ENCODE data around the gene MAP2K7. TPM values are rescaled to one million over a fixed set of nuclear protein-coding genes. Genes with fewer than 3 reads are reported as not detected.
"Not testable (repeated sequence)": the region's sequence is repeated elsewhere in the genome, so short reads cannot be mapped to it uniquely, and the experiment has no call there.

Gene MAP2K7
- total RNA-seq, 1 donor from 2014 or later: 45.2 TPM

DNA sequence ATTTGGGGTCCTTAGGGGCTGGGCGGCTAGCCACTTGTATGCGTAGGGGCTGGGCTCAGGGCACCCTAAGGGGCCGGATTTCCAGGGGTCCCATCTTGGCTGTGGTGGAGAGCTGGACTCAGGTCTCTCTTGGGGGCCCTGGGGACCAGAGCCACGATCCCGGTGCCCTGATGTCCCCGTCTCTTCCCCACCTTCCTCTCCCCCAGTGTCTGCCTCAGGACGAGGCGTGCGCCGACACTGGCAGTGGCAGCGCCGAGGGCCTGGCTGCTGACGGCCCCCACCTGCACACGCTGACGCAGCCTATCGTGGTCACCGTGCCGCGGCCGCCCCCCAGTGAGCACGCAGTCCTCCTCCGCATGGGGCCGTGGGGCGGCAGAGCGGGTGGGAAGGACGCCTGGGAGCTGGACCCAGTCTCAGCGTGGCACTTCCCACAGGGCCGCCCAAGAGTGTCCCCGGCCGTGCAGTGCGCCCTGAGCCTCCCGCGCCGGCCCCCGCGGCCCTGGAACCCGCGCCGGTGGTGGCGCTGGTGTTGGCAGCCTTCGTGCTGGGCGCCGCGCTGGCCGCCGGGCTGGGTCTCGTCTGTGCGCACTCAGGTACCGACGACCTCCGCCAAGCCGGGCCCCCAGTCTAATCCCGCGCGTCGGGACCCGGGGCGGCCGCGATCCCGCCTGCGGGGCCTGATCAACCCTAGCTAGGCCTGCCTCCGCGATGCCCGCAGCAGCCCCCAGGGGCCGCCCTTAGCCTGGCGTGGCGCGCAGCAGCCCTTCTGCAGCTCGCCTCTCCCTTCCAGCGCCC is 13.8 kb downstream of the MAP2K7 start:
- intact Hi-C loops (cut with micrococcal nuclease): no loop called here

GRCh38 chr19:7918062-7918614 is 14.5 kb downstream of the MAP2K7 start:
- intact Hi-C loops (cut with micrococcal nuclease): not testable (repeated sequence)

DNA sequence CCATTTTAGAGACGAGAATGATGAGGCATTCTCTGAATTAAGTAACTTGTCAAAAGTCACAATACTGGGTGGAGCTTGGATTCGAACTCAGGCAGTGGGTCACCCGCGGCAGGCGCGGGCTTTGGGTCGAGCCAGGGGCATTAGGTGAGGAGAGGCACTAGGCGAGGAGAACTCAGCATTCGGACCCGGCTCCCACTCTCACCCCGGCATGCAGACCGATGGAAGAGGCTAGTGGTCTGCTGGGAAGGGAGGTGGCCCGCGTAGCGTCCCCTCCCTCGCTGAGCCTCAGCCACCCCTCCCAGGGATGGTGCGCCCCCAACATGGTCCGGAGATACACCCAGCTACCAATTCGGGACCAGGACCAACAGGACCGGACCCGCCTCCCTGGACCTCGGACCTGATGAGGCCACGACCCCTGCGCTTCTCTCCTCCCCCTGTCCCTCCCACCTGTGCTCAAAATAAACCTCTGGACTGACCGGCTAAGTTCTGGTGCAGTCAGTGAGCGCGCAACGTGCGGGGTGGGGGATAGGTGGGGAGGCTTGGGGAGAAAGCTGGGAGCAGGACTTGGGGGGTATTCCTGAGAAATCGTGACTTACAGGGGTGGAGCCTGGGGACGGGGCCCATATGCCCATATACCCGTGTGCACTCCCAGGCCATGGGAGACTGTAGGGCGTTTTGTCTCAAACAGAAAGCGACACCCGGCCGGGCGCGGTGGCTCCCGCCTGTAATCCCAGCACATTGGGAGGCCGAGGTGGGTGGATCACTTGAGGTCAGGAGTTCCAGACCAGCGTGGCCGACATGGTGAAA is 15.1 kb downstream of the MAP2K7 start:
- intact Hi-C loops (cut with micrococcal nuclease): no loop called here

- intact Hi-C loops (cut with micrococcal nuclease): loop anchor here (1.0 to 10.0 kb wide), 5 partner anchors 17 to 1875 kb away; partner anchors contain the start of genes MAP2K7, RAB11B and TIMM44
Measured at GRCh38 chr19:7919610-7920518, 16.2 kb downstream of the MAP2K7 start, which contains the start of gene SNAPC2. Gene SNAPC2 (plus strand): TSS chr19:7920338. CDS start chr19:7920367, 29 bp downstream.

GRCh38 chr19:7920519-7921301 is 17.0 kb downstream of the MAP2K7 start:
- intact Hi-C loops (cut with micrococcal nuclease): loop anchor here (1.0 to 10.0 kb wide), 6 partner anchors 17 to 1874 kb away; partner anchors contain the start of genes MAP2K7, RAB11B and TIMM44

DNA sequence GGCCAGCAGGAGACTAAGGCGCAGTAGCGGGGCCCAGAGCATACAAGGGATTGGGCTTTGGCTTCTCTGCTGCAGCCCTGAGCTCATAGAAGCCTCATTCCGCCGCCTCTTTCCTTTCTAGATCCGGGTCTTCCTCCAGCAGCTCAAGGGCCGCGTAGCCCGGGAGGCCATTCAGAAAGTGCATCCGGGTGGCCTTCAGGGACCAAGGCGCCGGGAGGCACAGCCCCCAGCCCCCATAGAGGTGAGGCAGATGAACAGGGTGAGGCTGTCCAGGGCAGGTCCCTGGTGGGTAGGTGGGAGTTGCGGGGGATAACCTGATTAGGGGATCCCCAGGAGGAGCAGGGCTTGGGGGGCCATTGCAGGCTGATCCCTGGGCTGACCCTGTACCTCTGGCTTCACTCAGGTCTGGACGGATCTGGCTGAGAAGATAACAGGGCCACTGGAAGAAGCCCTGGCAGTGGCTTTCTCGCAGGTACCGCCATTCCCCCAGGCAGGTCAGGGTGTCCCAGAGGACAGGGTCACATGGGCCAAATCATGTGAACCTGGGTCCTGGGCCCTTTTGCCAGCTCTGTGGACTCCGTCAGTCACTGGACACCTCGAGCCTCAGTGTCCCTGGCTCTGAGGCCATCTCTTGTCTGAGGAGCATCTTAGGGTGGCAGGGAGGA is 17.8 kb downstream of the MAP2K7 start:
- intact Hi-C loops (cut with micrococcal nuclease): loop anchor here (1.0 to 10.0 kb wide), 3 partner anchors 59 to 1873 kb away; partner anchors contain the start of gene RAB11B

DNA sequence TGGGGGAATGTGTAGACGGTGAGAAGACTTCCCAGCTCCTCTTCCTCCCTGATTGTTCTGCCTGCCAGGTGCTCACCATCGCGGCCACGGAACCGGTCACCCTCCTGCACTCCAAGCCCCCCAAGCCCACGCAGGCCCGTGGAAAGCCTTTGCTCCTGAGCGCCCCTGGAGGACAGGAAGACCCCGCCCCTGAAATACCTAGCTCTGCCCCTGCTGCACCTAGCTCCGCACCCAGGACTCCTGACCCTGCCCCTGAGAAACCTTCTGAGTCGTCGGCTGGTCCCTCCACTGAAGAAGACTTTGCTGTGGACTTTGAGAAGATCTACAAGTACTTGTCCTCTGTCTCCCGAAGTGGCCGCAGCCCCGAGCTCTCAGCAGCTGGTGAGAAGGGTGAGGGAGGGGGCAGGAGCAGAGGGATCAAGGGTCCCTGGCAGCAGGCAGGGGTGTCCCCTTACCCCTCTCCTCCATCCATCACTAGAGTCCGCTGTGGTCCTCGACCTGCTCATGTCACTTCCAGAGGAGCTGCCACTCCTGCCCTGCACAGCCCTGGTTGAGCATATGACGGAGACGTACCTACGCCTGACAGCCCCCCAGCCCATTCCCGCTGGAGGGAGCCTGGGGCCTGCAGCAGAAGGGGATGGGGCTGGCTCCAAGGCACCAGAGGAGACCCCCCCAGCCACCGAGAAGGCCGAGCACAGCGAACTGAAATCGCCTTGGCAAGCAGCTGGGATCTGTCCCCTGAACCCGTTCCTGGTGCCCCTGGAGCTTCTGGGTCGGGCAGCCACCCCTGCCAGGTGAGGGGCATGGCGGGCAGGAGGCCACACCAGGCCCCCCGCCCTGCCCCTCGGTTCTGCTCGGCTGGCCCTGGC is 18.5 kb downstream of the MAP2K7 start:
- intact Hi-C loops (cut with micrococcal nuclease): loop anchor here (1.0 to 10.0 kb wide), 3 partner anchors 60 to 1873 kb away; partner anchors contain the start of gene RAB11B

- intact Hi-C loops (cut with micrococcal nuclease): loop anchor here (10.0 kb wide), 2 partner anchors 472 to 1872 kb away; partner anchors contain the start of gene RAB11B
Measured at GRCh38 chr19:7922836-7923195, 19.1 kb downstream of the MAP2K7 start.

- intact Hi-C loops (cut with micrococcal nuclease): loop anchor here (10.0 kb wide), 2 partner anchors 471 to 1871 kb away; partner anchors contain the start of gene RAB11B
Measured at GRCh38 chr19:7923295-7924191, 19.9 kb downstream of the MAP2K7 start.

GRCh38 chr19:7924241-7924640 is 20.6 kb downstream of the MAP2K7 start:
- intact Hi-C loops (cut with micrococcal nuclease): loop anchor here (10.0 kb wide), 2 partner anchors 471 to 1871 kb away; partner anchors contain the start of gene RAB11B

- intact Hi-C loops (cut with micrococcal nuclease): loop anchor here (5.0 to 10.0 kb wide), 3 partner anchors 78 to 1870 kb away; partner anchors contain the start of gene RAB11B
Measured at GRCh38 chr19:7924651-7925170, 21.0 kb downstream of the MAP2K7 start.

- intact Hi-C loops (cut with micrococcal nuclease): loop anchor here (5.0 to 10.0 kb wide), 3 partner anchors 77 to 1869 kb away; partner anchors contain the start of gene RAB11B
Measured at GRCh38 chr19:7925171-7925851, 21.6 kb downstream of the MAP2K7 start.

- intact Hi-C loops (cut with micrococcal nuclease): loop anchor here (5.0 to 10.0 kb wide), 3 partner anchors 76 to 1869 kb away; partner anchors contain the start of gene RAB11B
Measured at GRCh38 chr19:7926021-7926726, 22.5 kb downstream of the MAP2K7 start, which contains the start of gene CTXN1. Gene CTXN1 (minus strand): TSS chr19:7926135. CDS start chr19:7925538, 597 bp downstream.

DNA sequence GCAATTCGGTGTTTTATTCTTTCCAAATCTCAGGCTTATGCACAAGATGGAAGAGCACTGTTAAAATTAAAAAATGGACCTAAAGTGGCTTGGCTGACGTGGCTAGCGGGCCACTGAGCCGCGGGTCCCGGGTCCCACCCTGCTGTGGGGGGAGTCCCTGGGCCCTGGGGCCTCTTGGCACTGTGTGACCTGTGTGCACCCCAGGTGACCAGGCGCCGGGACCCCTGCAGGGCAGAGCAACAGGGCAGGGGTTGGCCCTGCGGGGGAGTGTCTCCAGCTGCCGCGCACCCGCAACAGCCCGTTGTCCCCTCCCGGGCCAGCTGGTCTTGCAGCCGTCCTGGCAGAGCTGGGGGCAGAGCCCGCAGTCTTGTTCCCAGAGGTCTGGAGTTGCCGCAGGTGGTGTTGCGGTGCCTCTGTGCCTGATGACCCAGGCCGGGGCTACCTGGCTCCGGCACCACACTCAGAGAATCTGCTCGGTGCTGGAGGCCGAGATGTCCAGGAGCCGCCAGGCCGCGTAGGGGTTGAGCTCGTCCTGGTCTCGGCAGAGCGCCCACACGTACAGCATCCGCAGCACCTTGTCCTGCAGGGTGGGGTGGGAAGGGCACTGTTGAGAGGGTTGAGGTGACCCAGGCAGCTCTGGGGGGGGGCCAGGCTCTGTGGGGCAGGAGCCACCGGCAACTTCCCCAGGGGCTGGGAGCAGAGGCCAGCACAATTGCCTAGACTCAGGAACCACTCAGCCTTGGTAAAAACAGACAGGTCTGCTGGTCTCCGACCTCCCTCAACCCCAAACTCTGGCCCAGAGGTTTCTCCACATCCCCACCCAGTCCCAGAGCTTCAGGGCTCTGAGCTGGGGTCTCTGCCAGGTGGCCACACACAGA is 23.3 kb downstream of the MAP2K7 start:
- intact Hi-C loops (cut with micrococcal nuclease): loop anchor here (5.0 to 10.0 kb wide), 3 partner anchors 75 to 1868 kb away; partner anchors contain the start of gene RAB11B

All from T-helper 2 cell treated with Interferon-gamma antibody and Interleukin-4, amounts not matched to agents 100 ng/mL and 5 ng/mL, for 36 hours (primary cell).